Mononuclear cell (primary cell): Measurements from ENCODE around the gene HBB. TPM values are rescaled to one million over a fixed set of nuclear protein-coding genes. Genes with fewer than 3 reads are reported as not detected.
"Not testable (repeated sequence)": the region's sequence is repeated elsewhere in the genome, so short reads cannot be mapped to it uniquely, and the experiment has no call there.

Experiments used
- H3K27me3 ChIP-seq: 2 replicates; pipeline ENCODE4 v1.6.0; 2011; ENCODE audit warnings: low read length, control low read depth; ENCODE audit not compliant: insufficient read depth
- H3K4me1 ChIP-seq: 2 replicates; pipeline ENCODE4 v1.5.1; 2011; ENCODE audit warnings: mild to moderate bottlenecking, low read length, control low read depth; ENCODE audit not compliant: insufficient read depth
- H3K4me3 ChIP-seq: 2 replicates; pipeline ENCODE4 v1.5.1; 2011; ENCODE audit warnings: mild to moderate bottlenecking, low read length, moderate library complexity
- H3K9me3 ChIP-seq: 2 replicates; pipeline ENCODE4 v1.5.1; 2011; ENCODE audit warnings: low read depth, mild to moderate bottlenecking, control low read depth, low read length
- total RNA-seq: library from RNA; depleted of rRNA; stranded (reverse); fragments of >200 nt; gene quantifications from one replicate; pipeline ENCODE4 v1.2.3, GENCODE V29; 2012

Gene HBB
- total RNA-seq: 76.0 TPM

GRCh38 chr11:5226732-5227310, at the start of gene HBB:
HBB (minus strand) TSS chr11:5227071; CDS start chr11:5227021, 50 bp downstream.
- no peaks in the 10 kb centered on the region for H3K4me1 ChIP-seq
- no peaks in the 10 kb centered on the region for H3K27me3 ChIP-seq
- no peaks in the 10 kb centered on the region for H3K9me3 ChIP-seq
- H3K4me3 ChIP-seq: no peak within 1 kb of the TSS

GRCh38 chr11:5275369-5276110, 48.7 kb upstream of the HBB start:
- no peaks in the 10 kb centered on the region for H3K27me3 ChIP-seq

GRCh38 chr11:5274395-5274794, 47.5 kb upstream of the HBB start:
- Histone ChIP-seq H3K4me1 (no peaks in the 10 kb centered on the region), H3K9me3 (no peaks in the 10 kb centered on the region), H3K4me3 (no peak overlapping the region), H3K27me3 (no peaks in the 10 kb centered on the region)

More at GRCh38 chr11:5275369-5276110, 48.7 kb upstream of the HBB start:
- no peak overlapping the region for H3K4me3 ChIP-seq
- no peaks in the 10 kb centered on the region for H3K4me1 ChIP-seq
- no peaks in the 10 kb centered on the region for H3K9me3 ChIP-seq

- no peaks in the 10 kb centered on the region for H3K27me3 ChIP-seq
- H3K4me3 ChIP-seq: no peak overlapping the region
- H3K9me3 ChIP-seq: no peaks in the 10 kb centered on the region
- no peaks in the 10 kb centered on the region for H3K4me1 ChIP-seq
These were observed 45.6 kb upstream of the HBB start for GRCh38 chr11:5272395-5273017.

- no peaks in the 10 kb centered on the region for H3K9me3 ChIP-seq
- no peaks in the 10 kb centered on the region for H3K4me1 ChIP-seq
- no peaks in the 10 kb centered on the region for H3K27me3 ChIP-seq
- H3K4me3 ChIP-seq: no peak within 1 kb of the TSS
These were observed 42.9 kb upstream of the HBB start, which contains the start of gene HBE1 for GRCh38 chr11:5269715-5270147. HBE1 (minus strand) TSS chr11:5269945; CDS start chr11:5269890, 55 bp downstream.

GRCh38 chr11:5267033-5267563, 40.2 kb upstream of the HBB start:
- Histone ChIP-seq H3K9me3 (no peaks in the 10 kb centered on the region), H3K4me1 (no peaks in the 10 kb centered on the region), H3K27me3 (no peaks in the 10 kb centered on the region), H3K4me3 (no peak overlapping the region)

GRCh38 chr11:5266609-5267008, 39.7 kb upstream of the HBB start:
- Histone ChIP-seq H3K27me3 (no peaks in the 10 kb centered on the region), H3K9me3 (no peaks in the 10 kb centered on the region), H3K4me3 (no peak overlapping the region), H3K4me1 (no peaks in the 10 kb centered on the region)

- no peaks in the 10 kb centered on the region for H3K9me3 ChIP-seq
- H3K4me1 ChIP-seq: no peaks in the 10 kb centered on the region
- H3K27me3 ChIP-seq: no peaks in the 10 kb centered on the region
- H3K4me3 ChIP-seq: no peak overlapping the region
These were observed 39.0 kb upstream of the HBB start for GRCh38 chr11:5265832-5266231.

- no peaks in the 10 kb centered on the region for H3K4me1 ChIP-seq
- H3K4me3 ChIP-seq: no peak overlapping the region
- no peaks in the 10 kb centered on the region for H3K9me3 ChIP-seq
- no peaks in the 10 kb centered on the region for H3K27me3 ChIP-seq
These were observed 31.8 kb upstream of the HBB start for GRCh38 chr11:5258543-5259262.

GRCh38 chr11:5257296-5257695, 30.4 kb upstream of the HBB start:
- no peak overlapping the region for H3K4me3 ChIP-seq
- no peaks in the 10 kb centered on the region for H3K4me1 ChIP-seq
- H3K9me3 ChIP-seq: no peaks in the 10 kb centered on the region
- no peaks in the 10 kb centered on the region for H3K27me3 ChIP-seq

GRCh38 chr11:5254646-5255413, 28.0 kb upstream of the HBB start, which contains the start of gene HBG2:
HBG2 (minus strand) TSS chr11:5254781; CDS start chr11:5254728, 53 bp downstream.
- H3K27me3 ChIP-seq, H3K4me1 ChIP-seq, H3K4me3 ChIP-seq, H3K9me3 ChIP-seq: not testable (repeated sequence)

- not testable (repeated sequence) for H3K4me1 ChIP-seq, H3K9me3 ChIP-seq, H3K4me3 ChIP-seq, H3K27me3 ChIP-seq
These were observed 27.2 kb upstream of the HBB start for GRCh38 chr11:5254023-5254422.

GRCh38 chr11:5253440-5253839, 26.6 kb upstream of the HBB start:
- not testable (repeated sequence) for H3K9me3 ChIP-seq, H3K4me1 ChIP-seq, H3K4me3 ChIP-seq, H3K27me3 ChIP-seq

- Histone ChIP-seq H3K27me3 (no peaks in the 10 kb centered on the region), H3K4me1 (no peaks in the 10 kb centered on the region), H3K4me3 (no peak overlapping the region), H3K9me3 (no peaks in the 10 kb centered on the region)
These were observed 26.0 kb upstream of the HBB start for GRCh38 chr11:5252919-5253265.
